ENCODE results near the gene MSLN. TPM values are rescaled to one million over a fixed set of nuclear protein-coding genes. Genes with fewer than 3 reads are reported as not detected.

MSLN gene
- total and polyA plus RNA-seq, 2 of the 8 experiments (the other 6 are each of a cell fraction or from before 2014, with no cell fraction given) = 0.28 to 0.50 TPM

DNA sequence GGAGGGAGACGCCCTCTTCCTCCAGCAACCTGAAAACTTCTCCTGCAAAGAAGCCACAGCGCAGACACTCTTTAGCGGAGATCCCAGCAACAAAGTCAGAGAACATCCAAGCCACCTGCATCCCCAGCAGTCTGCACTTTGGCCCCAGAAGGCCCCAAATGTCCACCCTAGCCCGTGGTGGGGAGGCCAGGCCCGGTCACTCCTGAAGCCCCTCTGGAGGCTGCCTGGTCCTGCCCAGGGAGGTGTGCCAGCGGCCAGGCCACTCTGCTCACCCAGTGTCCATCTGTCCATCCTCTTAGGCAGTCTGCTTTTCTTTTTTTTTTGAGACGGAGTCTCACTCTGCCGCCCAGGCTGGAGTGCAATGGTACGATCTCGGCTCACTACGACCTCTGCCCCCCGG is 28.2 kb upstream of the MSLN start:
- Histone ChIP-seq H4K8ac (ENCODE audit: extremely low read depth, insufficient read depth, low read length) (no peak overlapping the region), H2BK12ac (ENCODE audit: low read depth, low read length) (no peak overlapping the region), H2AK5ac (ENCODE audit: low read depth, low read length) (no peak overlapping the region), H3K9ac (replicated peaks in 1 of 4; ENCODE audit: extremely low read depth in 1 of 4, low read depth in 3 of 4, low read length in 3 of 4) (no peak overlapping the region), H3K9me3 (ENCODE audit: insufficient read depth in 2 of 2, low read depth in 1 of 2, low read length in 1 of 2) (no peaks in the 10 kb centered on the region), H3K23me2 (ENCODE audit: low read depth, low read length) (peaks cover 12% of the 10 kb centered on the region; the same call in 1 of the 2 replicates), H3K56ac (replicated peaks; ENCODE audit: insufficient read length, low read depth, low read length) (no peak overlapping the region), H3K36me3 (ENCODE audit: control insufficient read depth in 2 of 4, insufficient read depth in 4 of 4, low read length in 3 of 4) (peaks cover 0 to 3% (median 2%) of the 10 kb centered on the region in 4 experiments; a peak in 2 of 8 replicates), H3K79me2 (ENCODE audit: control insufficient read depth in 1 of 2, insufficient read depth in 2 of 2, low read length in 2 of 2) (no peaks in the 10 kb centered on the region), H3K4me1 (replicated peaks in 1 of 4; ENCODE audit: control insufficient read depth in 3 of 4, insufficient read depth in 4 of 4, low read length in 3 of 4) (peaks cover 0 to 4% (median under 1%) of the 10 kb centered on the region in 4 experiments; a peak in 4 of 7 replicates), H2BK120ac (replicated peaks; ENCODE audit: low read depth, low read length) (no peak overlapping the region), H3K4ac (replicated peaks; ENCODE audit: insufficient read length, low read depth, low read length) (no peak overlapping the region), H4K20me1 (replicated peaks in 1 of 2; ENCODE audit: control insufficient read depth in 1 of 2, insufficient read depth in 2 of 2, low read length in 2 of 2) (peaks cover 2 to 11% of the 10 kb centered on the region in 2 experiments), H2BK15ac (ENCODE audit: low read length) (no peak overlapping the region), H3K27ac (ENCODE audit: low read depth, low read length) (no peak overlapping the region), H2AFZ (ENCODE audit: low read length) (no peak overlapping the region), H3K23ac (ENCODE audit: insufficient read length) (no peak overlapping the region), H3K79me1 (ENCODE audit: low read depth, low read length) (no peaks in the 10 kb centered on the region), H3K4me2 (ENCODE audit: insufficient read depth in 1 of 2, low read depth in 2 of 2, low read length in 2 of 2) (no peak overlapping the region), H2BK5ac (ENCODE audit: low read depth, low read length) (no peak overlapping the region), H3K14ac (ENCODE audit: insufficient read length) (no peak overlapping the region), H2BK20ac (ENCODE audit: low read length) (no peak overlapping the region), H4K91ac (replicated peaks; ENCODE audit: insufficient read length, low read length) (no peak overlapping the region), H4K5ac (ENCODE audit: insufficient read length, low read depth, low read length) (no peak overlapping the region), H3K4me3 (ENCODE audit: extremely low read depth in 1 of 4, insufficient read depth in 2 of 4, low read depth in 3 of 4, low read length in 4 of 4) (no peak overlapping the region), H3K27me3 (replicated peaks in 1 of 4; ENCODE audit: control insufficient read depth in 3 of 4, extremely low read depth in 1 of 4, insufficient read depth in 3 of 4, low read length in 3 of 4) (peaks cover 0 to 5% (median 3%) of the 10 kb centered on the region in 4 experiments; a peak in 3 of 7 replicates), H3K18ac (ENCODE audit: extremely low read depth, low read length) (no peak overlapping the region)
- no peak for DNase-seq (ENCODE audit: low read depth in 1 of 2, low spot score in 2 of 2)
- ChIA-PET POLR2A (ENCODE audit: partially characterized antibody) (interaction anchor here (0.8 to 23.0 kb wide), 5 partner anchors 7 to 69 kb away, joined by 3 to 353 read pairs (median 4); partner anchors contain the start of genes ANTKMT, CCDC78, CIAO3 and HAGHL), CTCF (ENCODE audit: partially characterized antibody) (interaction anchor here (1.1 to 35.8 kb wide), 6 partner anchors 4 to 439 kb away, joined by 3 to 977 read pairs (median 219); partner anchors contain the start of genes ANTKMT, CCDC78, CHTF18 and CIAO3)
- TF ChIP-seq POLR2A (IDR thresholded peaks at IDR 0.05; ENCODE audit: control extremely low read depth in 1 of 2, low read depth in 2 of 2, low read length in 2 of 2) (no peak), BACH1 (IDR thresholded peaks at IDR 0.05; ENCODE audit: low read length) (no peak)
- TF ChIP-seq, protein P1, sequence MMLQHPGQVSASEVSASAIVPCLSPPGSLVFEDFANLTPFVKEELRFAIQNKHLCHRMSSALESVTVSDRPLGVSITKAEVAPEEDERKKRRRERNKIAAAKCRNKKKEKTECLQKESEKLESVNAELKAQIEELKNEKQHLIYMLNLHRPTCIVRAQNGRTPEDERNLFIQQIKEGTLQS (IDR thresholded peaks at IDR 0.05; ENCODE audit: insufficient read depth, low read depth, low read length) = no peak
- WGBS, 2 experiments (ENCODE audit: extremely low coverage in 1 of 2, insufficient coverage in 1 of 2, insufficient read length in 1 of 2, insufficient replicate concordance in 2 of 2, low coverage in 1 of 2, low lambda C conversion rate in 2 of 2, missing lambda C conversion rate in 1 of 2) = 92% methylated on average over 12 of the region's 12 CpGs; no CpG with 5 or more reads in 1 of the 2 experiments
- no peak for FAIRE-seq
